Measurements from ENCODE around the gene GSTO1.

GSTO1 gene

GRCh38 chr10:104267721-104268404 lies 13.2 kb downstream of the GSTO1 start:
- no peak for DNase-seq (ENCODE audit: low read depth)
- H3K4me3 ChIP-seq (ENCODE audit: low read length): peak overlapping the region; percentile 69
- no peak for TF ChIP-seq CTCF (conservative IDR thresholded peaks at IDR 0.05; ENCODE audit: low read length)

GRCh38 chr10:104268405-104268712 lies 13.7 kb downstream of the GSTO1 start:
- peak overlapping the region; percentile 69 for H3K4me3 ChIP-seq (ENCODE audit: low read length)
- DNase-seq (ENCODE audit: low read depth): no peak
- no peak for TF ChIP-seq CTCF (conservative IDR thresholded peaks at IDR 0.05; ENCODE audit: low read length)

- DNase-seq (ENCODE audit: low read depth): peak; percentile 96
- TF ChIP-seq CTCF (conservative IDR thresholded peaks at IDR 0.05; ENCODE audit: low read length): no peak
Measured at GRCh38 chr10:104268713-104269645, 14.3 kb downstream of the GSTO1 start, which contains the start of gene GSTO2. Gene GSTO2, plus strand, starts transcription at chr10:104269184. Its CDS starts 5,732 bp downstream, at chr10:104274916.

GRCh38 chr10:104273286-104273685 lies 18.6 kb downstream of the GSTO1 start:
- peak; percentile 54 for DNase-seq (ENCODE audit: low read depth)
- no peak for TF ChIP-seq CTCF (conservative IDR thresholded peaks at IDR 0.05; ENCODE audit: low read length)

More at GRCh38 chr10:104268713-104269645, 14.3 kb downstream of the GSTO1 start, which contains the start of gene GSTO2:
- peak within 1 kb of the TSS; percentile 69 for H3K4me3 ChIP-seq (ENCODE audit: low read length)

GRCh38 chr10:104273899-104274575 lies 19.3 kb downstream of the GSTO1 start:
- no peak for TF ChIP-seq CTCF (conservative IDR thresholded peaks at IDR 0.05; ENCODE audit: low read length)
- no peak overlapping the region; the same call in 1 of the 2 replicates for H3K4me3 ChIP-seq (ENCODE audit: low read length)
- peak; percentile 68 for DNase-seq (ENCODE audit: low read depth)

More at GRCh38 chr10:104273286-104273685, 18.6 kb downstream of the GSTO1 start:
- no peak overlapping the region for H3K4me3 ChIP-seq (ENCODE audit: low read length)

GRCh38 chr10:104274762-104275721 lies 20.4 kb downstream of the GSTO1 start:
- peak; percentile 23 for DNase-seq (ENCODE audit: low read depth)
- peak overlapping the region; percentile 50 for H3K4me3 ChIP-seq (ENCODE audit: low read length)
- peak; percentile 79 for TF ChIP-seq CTCF (conservative IDR thresholded peaks at IDR 0.05; ENCODE audit: low read length)
